ENCODE results near the gene SINHCAF. TPM values are rescaled to one million over a fixed set of nuclear protein-coding genes. Genes with fewer than 3 reads are reported as not detected.

SINHCAF gene
- total and polyA plus RNA-seq, 11 donors: 4.0 to 23.8 (median 12.8) TPM

- Histone ChIP-seq H3K27me3 (no peaks in the 10 kb centered on the region), H3K4me1 (no peaks in the 10 kb centered on the region), H3K9me3 (no peaks in the 10 kb centered on the region), H3K4me3 (no peak overlapping the region), H3K36me3 (no peaks in the 10 kb centered on the region), H3K27ac (no peak overlapping the region)
- DNase-seq: no peak
- ATAC-seq: no peak
- no peak for TF ChIP-seq POLR2A (IDR thresholded peaks at IDR 0.05)
- TF ChIP-seq, protein P1, sequence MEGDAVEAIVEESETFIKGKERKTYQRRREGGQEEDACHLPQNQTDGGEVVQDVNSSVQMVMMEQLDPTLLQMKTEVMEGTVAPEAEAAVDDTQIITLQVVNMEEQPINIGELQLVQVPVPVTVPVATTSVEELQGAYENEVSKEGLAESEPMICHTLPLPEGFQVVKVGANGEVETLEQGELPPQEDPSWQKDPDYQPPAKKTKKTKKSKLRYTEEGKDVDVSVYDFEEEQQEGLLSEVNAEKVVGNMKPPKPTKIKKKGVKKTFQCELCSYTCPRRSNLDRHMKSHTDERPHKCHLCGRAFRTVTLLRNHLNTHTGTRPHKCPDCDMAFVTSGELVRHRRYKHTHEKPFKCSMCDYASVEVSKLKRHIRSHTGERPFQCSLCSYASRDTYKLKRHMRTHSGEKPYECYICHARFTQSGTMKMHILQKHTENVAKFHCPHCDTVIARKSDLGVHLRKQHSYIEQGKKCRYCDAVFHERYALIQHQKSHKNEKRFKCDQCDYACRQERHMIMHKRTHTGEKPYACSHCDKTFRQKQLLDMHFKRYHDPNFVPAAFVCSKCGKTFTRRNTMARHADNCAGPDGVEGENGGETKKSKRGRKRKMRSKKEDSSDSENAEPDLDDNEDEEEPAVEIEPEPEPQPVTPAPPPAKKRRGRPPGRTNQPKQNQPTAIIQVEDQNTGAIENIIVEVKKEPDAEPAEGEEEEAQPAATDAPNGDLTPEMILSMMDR (IDR thresholded peaks at IDR 0.05): no peak
- 73 to 90% (median 83%) methylated on average over 1 of the region's 1 CpG for whole genome bisulfite sequencing, 4 donors
- intact Hi-C loops (cut with DNase I): no loop called here
These were observed 16.3 kb upstream of the SINHCAF start for GRCh38 chr12:31342286-31342685.

DNA sequence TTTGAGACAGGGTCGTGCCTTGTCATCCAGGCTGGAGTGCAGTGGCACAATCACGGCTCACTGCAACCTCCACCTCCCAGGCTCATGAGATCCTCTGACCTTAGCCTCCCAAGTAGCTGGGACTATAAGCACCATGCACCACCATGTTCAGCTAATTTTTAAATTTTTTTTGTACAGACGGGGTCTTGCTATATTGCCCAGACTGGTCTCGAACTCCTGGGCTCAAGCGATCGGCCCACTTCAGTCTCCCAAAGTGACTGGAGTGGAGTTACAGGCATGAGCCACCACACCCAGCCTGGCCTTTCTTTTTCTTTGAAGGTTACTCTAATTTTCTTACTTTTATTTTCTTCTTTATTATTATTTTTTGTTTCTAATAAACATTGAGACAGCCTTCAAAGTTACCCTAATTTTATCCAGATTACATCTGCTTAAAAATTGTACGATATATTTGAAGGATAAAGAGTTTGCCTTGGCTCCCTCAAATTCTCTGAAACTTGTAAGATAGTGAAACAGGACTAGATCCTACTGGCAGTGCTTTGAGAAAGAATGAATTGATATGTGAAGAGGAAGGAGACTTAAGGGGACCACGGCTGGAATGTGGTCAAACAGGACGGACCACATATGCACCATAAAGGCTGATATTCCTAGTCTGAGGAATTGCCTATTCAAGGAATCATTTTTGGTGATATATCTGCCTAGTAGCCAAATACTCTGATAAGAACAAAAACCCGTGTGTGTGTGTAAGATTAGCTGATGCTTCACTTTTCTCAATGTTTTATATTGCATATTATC, 14.1 kb upstream of the SINHCAF start:
- Histone ChIP-seq H3K4me3 (no peak overlapping the region), H3K9me3 (no peaks in the 10 kb centered on the region), H3K36me3 (no peaks in the 10 kb centered on the region), H3K27ac (no peak overlapping the region), H3K27me3 (no peaks in the 10 kb centered on the region), H3K4me1 (no peaks in the 10 kb centered on the region)
- 81 to 87% (median 86%) methylated on average over 10 of the region's 10 CpGs for WGBS, 4 donors
- no peak for DNase-seq
- TF ChIP-seq POLR2A (IDR thresholded peaks at IDR 0.05): no peak
- TF ChIP-seq, protein P1 (IDR thresholded peaks at IDR 0.05): no peak
- no peak for ATAC-seq
- intact Hi-C loops (cut with DNase I): no loop called here

- DNase-seq (no peak), ATAC-seq (no peak)
- H3K27me3 ChIP-seq: no peaks in the 10 kb centered on the region
- no peak for TF ChIP-seq POLR2A (IDR thresholded peaks at IDR 0.05)
- TF ChIP-seq, protein P1 (IDR thresholded peaks at IDR 0.05): no peak
- no peaks in the 10 kb centered on the region for H3K36me3 ChIP-seq
- H3K4me1 ChIP-seq: no peaks in the 10 kb centered on the region
- WGBS, 4 donors: 63 to 80% (median 78%) methylated on average over 4 of the region's 4 CpGs
- H3K4me3 ChIP-seq: no peak overlapping the region
- intact Hi-C loops (cut with DNase I): no loop called here
- no peak overlapping the region for H3K27ac ChIP-seq
- H3K9me3 ChIP-seq: no peaks in the 10 kb centered on the region
These were observed 12.0 kb upstream of the SINHCAF start for GRCh38 chr12:31337952-31338351.

- WGBS, 4 donors: 61 to 76% (median 68%) methylated on average over 4 of the region's 4 CpGs
- no peaks in the 10 kb centered on the region for H3K27me3 ChIP-seq
- no peak overlapping the region for H3K4me3 ChIP-seq
- no peak overlapping the region for H3K27ac ChIP-seq
- no peak for ATAC-seq
- DNase-seq: no peak
- TF ChIP-seq, protein P1 (IDR thresholded peaks at IDR 0.05): no peak
- TF ChIP-seq POLR2A (IDR thresholded peaks at IDR 0.05): no peak
- H3K4me1 ChIP-seq: peaks cover 0 to 7% (median 0%) of the 10 kb centered on the region in 12 donors
- H3K36me3 ChIP-seq: no peaks in the 10 kb centered on the region
- no peaks in the 10 kb centered on the region for H3K9me3 ChIP-seq
- intact Hi-C loops (cut with DNase I): no loop called here
These were observed 5.3 kb upstream of the SINHCAF start for GRCh38 chr12:31331242-31331641.
